A375 (cell line): Measurements from ENCODE around the gene AQP3. TPM values are rescaled to one million over a fixed set of nuclear protein-coding genes. Genes with fewer than 3 reads are reported as not detected.

Experiments
- small RNA-seq: library from RNA; depleted of rRNA; stranded (forward); fragments of <200 nt; gene quantifications from one replicate; pipeline ENCODE3, GENCODE V24; 2014
- total RNA-seq: library from RNA; depleted of rRNA; stranded (reverse); fragments of >200 nt; shearing (Covaris generic); gene quantifications from 2 replicates; pipeline ENCODE4 v1.2.3, GENCODE V29; 2014; rRNA removed

The AQP3 gene
- total RNA-seq = 2.5 and 2.7 TPM in 2 replicates

DNA sequence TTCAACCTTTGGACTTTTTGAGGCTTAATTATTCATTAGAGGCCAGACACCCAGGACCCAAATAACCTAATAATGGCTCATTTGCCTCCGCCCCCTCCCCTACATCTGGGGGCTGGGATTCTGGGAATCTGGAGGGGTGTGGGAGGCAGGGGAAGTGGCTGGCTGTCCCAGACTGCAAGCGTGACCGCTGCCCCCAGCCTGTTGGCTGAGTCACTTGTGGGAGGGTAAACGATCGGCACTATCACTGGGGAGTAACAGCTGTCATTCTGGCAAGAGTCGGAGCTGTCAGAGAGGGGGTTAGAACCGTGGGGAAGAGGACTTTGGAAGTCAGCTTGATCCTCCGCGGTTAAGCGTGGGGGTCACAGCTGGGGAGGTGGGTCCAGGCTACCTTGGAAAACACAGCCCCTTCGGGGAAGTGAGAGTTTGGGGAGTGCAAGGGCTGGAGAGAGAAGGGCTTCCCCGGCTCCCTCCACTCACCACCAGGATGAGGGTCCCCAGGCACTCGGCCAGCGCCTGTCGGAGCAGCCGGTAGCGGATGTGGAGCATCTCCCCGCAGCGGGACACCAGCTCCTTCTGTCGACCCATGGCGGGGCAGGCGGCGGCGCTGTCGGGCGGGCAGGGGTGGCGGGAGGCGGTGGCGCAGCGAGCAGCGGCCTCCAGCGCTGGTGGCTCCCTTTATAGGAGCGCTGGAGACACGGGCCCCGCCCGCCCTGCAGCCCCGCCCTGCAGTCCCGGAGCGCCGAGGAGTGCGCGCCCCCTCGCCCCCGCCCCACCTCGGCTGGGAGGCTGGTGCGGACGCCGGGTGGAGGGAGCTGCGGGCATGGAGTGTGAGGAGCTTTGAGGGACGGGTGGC lies at the start of gene AQP3:
Gene AQP3, minus strand, starts transcription at position 648 of the 853 bp plus-strand sequence. Its CDS starts 63 bp downstream, at position 585.

DNA sequence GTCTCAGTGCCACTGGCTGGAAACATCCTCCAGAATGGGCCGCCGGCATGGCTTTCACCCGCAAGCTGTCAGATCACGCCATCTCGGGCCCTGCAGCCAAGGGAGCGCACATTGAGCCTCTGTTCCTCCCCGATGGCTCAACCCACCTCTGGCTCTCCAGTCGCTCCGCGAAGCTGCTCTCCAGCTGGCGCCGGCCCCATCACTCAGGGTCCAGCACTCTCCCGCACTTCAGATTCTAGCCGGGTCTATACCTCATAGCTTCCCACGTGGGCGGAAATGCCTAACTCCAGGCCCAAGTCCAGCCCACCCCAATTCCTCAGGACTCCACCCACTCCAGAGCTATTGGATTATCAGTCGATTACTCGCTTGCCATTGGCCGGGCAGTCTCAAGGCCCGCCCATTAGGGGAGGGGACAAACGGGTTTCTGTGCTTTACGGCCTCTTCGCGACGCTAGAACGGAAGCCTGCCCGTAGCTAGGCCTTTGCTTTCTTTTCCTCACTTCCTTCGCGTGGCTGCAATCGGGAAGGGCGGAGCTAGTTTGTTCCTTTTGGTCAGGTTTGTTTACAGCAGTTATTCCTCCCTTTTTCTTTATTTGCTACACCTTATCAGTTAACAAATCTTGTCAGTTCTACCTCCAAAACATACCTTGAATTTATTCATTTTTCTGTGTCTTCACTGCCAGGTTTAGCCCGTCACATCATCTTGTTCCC lies 26.4 kb upstream of the AQP3 start, which contains the start of gene NOL6:
Gene NOL6, minus strand, starts transcription at position 282 of the 710 bp plus-strand sequence. Its CDS starts 82 bp downstream, at position 200.

DNA sequence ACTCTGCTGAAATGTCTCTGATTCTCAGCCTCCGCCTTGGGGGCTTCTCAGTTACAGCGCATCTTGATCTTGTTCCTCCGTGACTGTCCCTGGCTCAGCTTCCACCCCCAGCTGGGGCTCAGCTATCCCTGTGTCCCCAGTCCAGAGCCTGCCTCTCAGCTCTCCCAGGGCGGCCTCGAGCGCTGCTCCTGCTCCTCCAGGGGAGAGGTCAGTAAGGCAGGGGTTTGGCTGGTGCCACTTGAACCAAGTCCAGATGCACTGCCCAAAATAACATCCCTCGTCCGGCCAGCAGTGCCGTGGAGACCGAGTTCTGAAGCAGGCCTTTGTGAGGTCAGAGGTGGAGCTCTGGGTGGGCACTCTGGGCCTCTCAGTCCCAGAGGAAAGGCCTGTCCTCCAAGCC lies 45.0 kb downstream of the AQP3 start, which contains the start of gene AQP7:
Gene AQP7, minus strand, starts transcription at position 198 of the 400 bp plus-strand sequence. CDS start 1,306 bp downstream, outside the sequence.

Small RNA genes lying within 50 kb of the gene (small RNA-seq; reads per million reads assigned to genes)
- not detected for gene AL356218.2
- gene MIR6851 = not detected

Other genes with a start within 250 kb of the AQP3 start
- not detected in 2 replicates for gene SPINK4, start 207.4 kb downstream of the AQP3 start, total RNA-seq
- gene BAG1, start 182.9 kb downstream of the AQP3 start, total RNA-seq = 81.0 and 85.2 TPM in 2 replicates
- gene CHMP5, start 182.5 kb downstream of the AQP3 start, total RNA-seq = 111 and 129 TPM in 2 replicates
- 28.9 and 32.3 TPM in 2 replicates for gene NFX1, start 157.1 kb downstream of the AQP3 start, total RNA-seq
- gene AQP7, start 45.0 kb downstream of the AQP3 start, total RNA-seq = not detected in 2 replicates
- gene NOL6, start 26.3 kb upstream of the AQP3 start, total RNA-seq = 77.7 and 79.7 TPM in 2 replicates
- 3.8 and 7.8 TPM in 2 replicates for gene ANKRD18B, start 76.7 kb upstream of the AQP3 start, total RNA-seq